Activated CD4-positive, alpha-beta T cell treated with anti-CD3 and anti-CD28 coated beads, Interleukin-2, amount 10 ng/mL, durations not matched to agents 7 days and 5 days (primary cell): Measurements from ENCODE around the gene RPS21. TPM values are rescaled to one million over a fixed set of nuclear protein-coding genes. Genes with fewer than 3 reads are reported as not detected.
A peak's percentile ranks its signal among the peaks of the same experiment; 100 is the strongest.

Source experiments
- CTCF ChIA-PET: fragments of 350-600 bp; sonication (Branson Sonifier 250); formaldehyde crosslinking; loops from one replicate; lab custom pipeline; 2021; ENCODE audit warnings: antibody characterized with exemption; lab: Charles Lee
- POLR2A ChIA-PET: fragments of 350-600 bp; sonication (Branson Sonifier 250); formaldehyde crosslinking; loops from one replicate; lab custom pipeline; 2021; ENCODE audit warnings: antibody characterized with exemption; lab: Charles Lee
- DNase-seq: peaks from one replicate; pipeline ENCODE4 v3.0.0-alpha.2; 2020
- H3K27ac Mint-ChIP-seq: one replicate; pipeline ENCODE4 v1.8.0; 2021; ENCODE audit warnings: mild to moderate bottlenecking, moderate library complexity, mixed read lengths
- H3K27me3 Mint-ChIP-seq: one replicate; pipeline ENCODE4 v1.8.0; 2021; ENCODE audit warnings: mixed read lengths
- H3K36me3 Mint-ChIP-seq: one replicate; pipeline ENCODE4 v1.8.0; 2021; ENCODE audit warnings: low read depth, mixed read lengths
- H3K4me1 Mint-ChIP-seq: one replicate; pipeline ENCODE4 v1.8.0; 2021; ENCODE audit warnings: mixed read lengths
- H3K4me3 Mint-ChIP-seq: one replicate; pipeline ENCODE4 v1.8.0; 2021; ENCODE audit warnings: mild to moderate bottlenecking, moderate library complexity, mixed read lengths
- H3K9me3 Mint-ChIP-seq: one replicate; pipeline ENCODE4 v1.8.0; 2021; ENCODE audit warnings: mixed read lengths
- total RNA-seq, 2 experiments: library from RNA; stranded (reverse); gene quantifications; one replicate each; pipeline ENCODE4 v1.2.3, GENCODE V29; 2021

Gene RPS21
- total RNA-seq, 2 experiments from 2014 or later, result 1,391 to 1,979 TPM

GRCh38 chr20:62363920-62364851 is 22.7 kb upstream of the RPS21 start:
- peaks cover 23% of the 10 kb centered on the region for H3K27me3 Mint-ChIP-seq
- H3K4me1 Mint-ChIP-seq, result no peaks in the 10 kb centered on the region
- no peak for DNase-seq
- H3K4me3 Mint-ChIP-seq, result no peak overlapping the region
- ChIA-PET POLR2A (no interaction called here), CTCF (interaction anchor here (0.6 to 2.0 kb wide), 3 partner anchors 18 to 63 kb away, joined by 3 to 6 read pairs (median 5); no protein-coding TSS in a partner anchor)
- no peak overlapping the region for H3K27ac Mint-ChIP-seq
- no peaks in the 10 kb centered on the region for H3K9me3 Mint-ChIP-seq
- H3K36me3 Mint-ChIP-seq, result no peaks in the 10 kb centered on the region

GRCh38 chr20:62364911-62365736 is 21.8 kb upstream of the RPS21 start:
- ChIA-PET CTCF (interaction anchor here (1.1 to 2.0 kb wide), 2 partner anchors 17 to 64 kb away, joined by 3 to 6 read pairs; no protein-coding TSS in a partner anchor), POLR2A (no interaction called here)
- Mint-ChIP-seq H3K4me3 (no peak overlapping the region), H3K36me3 (no peaks in the 10 kb centered on the region), H3K9me3 (no peaks in the 10 kb centered on the region), H3K27me3 (peaks cover 27% of the 10 kb centered on the region), H3K27ac (no peak overlapping the region), H3K4me1 (no peaks in the 10 kb centered on the region)
- no peak for DNase-seq

GRCh38 chr20:62365814-62366369 is 21.0 kb upstream of the RPS21 start:
- Mint-ChIP-seq H3K27ac (no peak overlapping the region), H3K9me3 (no peaks in the 10 kb centered on the region), H3K4me1 (no peaks in the 10 kb centered on the region), H3K27me3 (peaks cover 27% of the 10 kb centered on the region), H3K36me3 (no peaks in the 10 kb centered on the region), H3K4me3 (no peak overlapping the region)
- ChIA-PET CTCF (interaction anchor here (2.0 kb wide), 1 partner anchor 17 kb away, joined by 6 read pairs; no protein-coding TSS in a partner anchor), POLR2A (no interaction called here)
- no peak for DNase-seq

GRCh38 chr20:62366370-62367135 is 20.4 kb upstream of the RPS21 start:
- ChIA-PET CTCF (no interaction called here), POLR2A (no interaction called here)
- no peaks in the 10 kb centered on the region for H3K36me3 Mint-ChIP-seq
- peaks cover 27% of the 10 kb centered on the region for H3K27me3 Mint-ChIP-seq
- H3K27ac Mint-ChIP-seq, result no peak overlapping the region
- no peaks in the 10 kb centered on the region for H3K4me1 Mint-ChIP-seq
- no peak overlapping the region for H3K4me3 Mint-ChIP-seq
- no peak for DNase-seq
- no peaks in the 10 kb centered on the region for H3K9me3 Mint-ChIP-seq

GRCh38 chr20:62367136-62367632 is 19.7 kb upstream of the RPS21 start, which contains the start of gene LAMA5:
TSS of gene LAMA5 (minus strand) at chr20:62367312. CDS start at chr20:62367245, 67 bp downstream.
- peak within 1 kb of the TSS; percentile 27 for H3K4me3 Mint-ChIP-seq

GRCh38 chr20:62367633-62368391 is 19.1 kb upstream of the RPS21 start:
- DNase-seq, result no peak
- ChIA-PET CTCF (interaction anchor here (0.9 to 1.8 kb wide), 4 partner anchors 15 to 67 kb away, joined by 3 to 5 read pairs (median 4); no protein-coding TSS in a partner anchor), POLR2A (no interaction called here)
- Mint-ChIP-seq H3K9me3 (peaks cover under 1% of the 10 kb centered on the region), H3K4me3 (peak overlapping the region; percentile 27), H3K4me1 (no peaks in the 10 kb centered on the region), H3K27ac (no peak overlapping the region), H3K27me3 (peaks cover 27% of the 10 kb centered on the region), H3K36me3 (no peaks in the 10 kb centered on the region)

More at GRCh38 chr20:62367136-62367632, 19.7 kb upstream of the RPS21 start, which contains the start of gene LAMA5:
- peaks cover 27% of the 10 kb centered on the region for H3K27me3 Mint-ChIP-seq
- no peaks in the 10 kb centered on the region for H3K36me3 Mint-ChIP-seq
- no peak for DNase-seq
- no peaks in the 10 kb centered on the region for H3K9me3 Mint-ChIP-seq
- CTCF ChIA-PET, result interaction anchor here (0.9 kb wide), 1 partner anchor 48 kb away, joined by 3 read pairs; no protein-coding TSS in a partner anchor
- no peaks in the 10 kb centered on the region for H3K4me1 Mint-ChIP-seq
- POLR2A ChIA-PET, result no interaction called here
- no peak within 1 kb of the TSS for H3K27ac Mint-ChIP-seq

- H3K36me3 Mint-ChIP-seq, result no peaks in the 10 kb centered on the region
- peaks cover 27% of the 10 kb centered on the region for H3K27me3 Mint-ChIP-seq
- no peak overlapping the region for H3K27ac Mint-ChIP-seq
- H3K4me3 Mint-ChIP-seq, result no peak overlapping the region
- peaks cover 5% of the 10 kb centered on the region for H3K9me3 Mint-ChIP-seq
- H3K4me1 Mint-ChIP-seq, result no peaks in the 10 kb centered on the region
- CTCF ChIA-PET, result interaction anchor here (0.7 to 1.8 kb wide), 6 partner anchors 14 to 67 kb away, joined by 3 to 5 read pairs (median 4); no protein-coding TSS in a partner anchor
- POLR2A ChIA-PET, result no interaction called here
- DNase-seq, result no peak
Measured at GRCh38 chr20:62368392-62368975, 18.4 kb upstream of the RPS21 start.

- peaks cover 5% of the 10 kb centered on the region for H3K9me3 Mint-ChIP-seq
- no peaks in the 10 kb centered on the region for H3K36me3 Mint-ChIP-seq
- POLR2A ChIA-PET, result no interaction called here
- CTCF ChIA-PET, result interaction anchor here (0.7 to 1.8 kb wide), 6 partner anchors 13 to 68 kb away, joined by 3 to 5 read pairs (median 4); no protein-coding TSS in a partner anchor
- H3K27ac Mint-ChIP-seq, result no peak overlapping the region
- H3K4me3 Mint-ChIP-seq, result no peak overlapping the region
- H3K27me3 Mint-ChIP-seq, result peaks cover 27% of the 10 kb centered on the region
- no peaks in the 10 kb centered on the region for H3K4me1 Mint-ChIP-seq
- DNase-seq, result no peak
Measured at GRCh38 chr20:62368976-62369814, 17.7 kb upstream of the RPS21 start.

- H3K27ac Mint-ChIP-seq, result no peak overlapping the region
Measured at GRCh38 chr20:62369815-62370114, 17.1 kb upstream of the RPS21 start.

GRCh38 chr20:62370115-62370806 is 16.6 kb upstream of the RPS21 start:
- ChIA-PET POLR2A (no interaction called here), CTCF (interaction anchor here (1.1 kb wide), 1 partner anchor 69 kb away, joined by 3 read pairs; no protein-coding TSS in a partner anchor)
- H3K4me3 Mint-ChIP-seq, result no peak overlapping the region
- H3K27me3 Mint-ChIP-seq, result peaks cover 20% of the 10 kb centered on the region
- no peaks in the 10 kb centered on the region for H3K36me3 Mint-ChIP-seq
- H3K4me1 Mint-ChIP-seq, result no peaks in the 10 kb centered on the region
- H3K9me3 Mint-ChIP-seq, result peaks cover 5% of the 10 kb centered on the region
- DNase-seq, result no peak
- no peak overlapping the region for H3K27ac Mint-ChIP-seq

More at GRCh38 chr20:62369815-62370114, 17.1 kb upstream of the RPS21 start:
- DNase-seq, result no peak
- Mint-ChIP-seq H3K9me3 (peaks cover 5% of the 10 kb centered on the region), H3K27me3 (peaks cover 25% of the 10 kb centered on the region), H3K36me3 (no peaks in the 10 kb centered on the region), H3K4me1 (no peaks in the 10 kb centered on the region), H3K4me3 (no peak overlapping the region)
- CTCF ChIA-PET, result interaction anchor here (1.1 to 1.7 kb wide), 3 partner anchors 46 to 68 kb away, joined by 3 to 5 read pairs (median 3); no protein-coding TSS in a partner anchor
- POLR2A ChIA-PET, result no interaction called here
